NCI-H460 (cell line): Measurements from ENCODE around the gene LAMC2. TPM values are rescaled to one million over a fixed set of nuclear protein-coding genes. Genes with fewer than 3 reads are reported as not detected.
A peak's percentile ranks its signal among the peaks of the same experiment; 100 is the strongest.
"Not testable (repeated sequence)": the region's sequence is repeated elsewhere in the genome, so short reads cannot be mapped to it uniquely, and the experiment has no call there.

Source experiments
- DNase-seq: peaks from one replicate; pipeline ENCODE4 v3.0.0-alpha.2; 2016; ENCODE audit warnings: low read depth; ENCODE audit errors: extremely low read depth
- total RNA-seq: library from RNA; depleted of rRNA; stranded (reverse); fragments of >200 nt; shearing (Covaris generic); gene quantifications from 2 replicates; pipeline ENCODE4 v1.2.3, GENCODE V29; 2014

LAMC2 gene
- total RNA-seq, 1 experiment from 2014 or later = 2.1 TPM

- no peak for DNase-seq
These were observed 65.9 kb downstream of the LAMC2 start for GRCh38 chr1:183251959-183252450.

- DNase-seq = no peak
These were observed 69.0 kb downstream of the LAMC2 start for GRCh38 chr1:183255073-183255472.

- DNase-seq = no peak
These were observed 73.9 kb downstream of the LAMC2 start for GRCh38 chr1:183259924-183260323.

- DNase-seq = no peak
These were observed 76.7 kb downstream of the LAMC2 start for GRCh38 chr1:183262628-183263200.

- DNase-seq = no peak
These were observed 78.0 kb downstream of the LAMC2 start for GRCh38 chr1:183263886-183264602.

- peak; percentile 50 for DNase-seq
These were observed 81.8 kb downstream of the LAMC2 start for GRCh38 chr1:183267646-183268431.

- peak; percentile 98 for DNase-seq
These were observed 84.6 kb downstream of the LAMC2 start for GRCh38 chr1:183270541-183271141.

- peak; percentile 99 for DNase-seq
These were observed 86.4 kb downstream of the LAMC2 start for GRCh38 chr1:183272390-183272848.

- peak; percentile 88 for DNase-seq
These were observed 87.2 kb downstream of the LAMC2 start for GRCh38 chr1:183273300-183273699.

GRCh38 chr1:183273984-183274383 is 87.9 kb downstream of the LAMC2 start:
- DNase-seq = not testable (repeated sequence)

- DNase-seq = no peak
These were observed 88.8 kb downstream of the LAMC2 start for GRCh38 chr1:183274836-183275235.

GRCh38 chr1:183275322-183275721 is 89.3 kb downstream of the LAMC2 start:
- no peak for DNase-seq

- peak; percentile 92 for DNase-seq
These were observed 90.5 kb downstream of the LAMC2 start for GRCh38 chr1:183276386-183277080.

- DNase-seq = peak; percentile 99
These were observed 92.0 kb downstream of the LAMC2 start for GRCh38 chr1:183277821-183278738.

GRCh38 chr1:183278739-183279591 is 92.9 kb downstream of the LAMC2 start:
- DNase-seq = peak; percentile 98

GRCh38 chr1:183279835-183280234 is 93.8 kb downstream of the LAMC2 start:
- DNase-seq = peak; percentile 99

GRCh38 chr1:183281039-183281438 is 95.0 kb downstream of the LAMC2 start:
- peak; percentile 92 for DNase-seq

GRCh38 chr1:183281553-183282091 is 95.6 kb downstream of the LAMC2 start:
- peak; percentile 97 for DNase-seq
